Adrenal gland (tissue), 12 donors: Measurements from ENCODE around the gene IL4R. TPM values are rescaled to one million over a fixed set of nuclear protein-coding genes. Genes with fewer than 3 reads are reported as not detected.
A peak's percentile ranks its signal among the peaks of the same experiment; 100 is the strongest.

ENCODE experiments used
- DNase-seq, 7 donors: peaks; one replicate each; pipeline ENCODE4 v3.0.0-alpha.2; 2019 to 2020
- H3K27ac ChIP-seq, 5 donors: fragments of 200-600 bp; sonication (generic) in 4 of 5; 1 replicate in 3 of 5; 2 replicates in 2 of 5; pipeline versions ENCODE4 v1.5.1 to v1.8.0; 2016 to 2020; ENCODE audit warnings: mild to moderate bottlenecking in 1 of 5
- H3K27me3 ChIP-seq: fragments of 200-600 bp; 2 replicates; pipeline ENCODE4 v1.8.0; 2021
- H3K36me3 ChIP-seq, 2 donors: fragments of 200-600 bp; replicated peaks in 1 of 2; 1 replicate in 1 of 2; 2 replicates in 1 of 2; pipeline versions ENCODE4 v1.5.1 to v1.8.0; 2018 to 2022
- H3K4me1 ChIP-seq, 2 donors: fragments of 200-600 bp; replicated peaks in 1 of 2; 1 replicate in 1 of 2; 2 replicates in 1 of 2; pipeline versions ENCODE4 v1.5.1 to v1.8.0; 2018 to 2021
- H3K4me3 ChIP-seq, 4 donors: fragments of 200-600 bp; sonication (generic) in 3 of 4; one replicate each; pipeline ENCODE4 v1.5.1; 2016 to 2018
- H3K9me3 ChIP-seq, 3 donors: fragments of 200-600 bp; sonication (generic) in 1 of 3; replicated peaks in 1 of 3; 1 replicate in 2 of 3; 2 replicates in 1 of 3; pipeline versions ENCODE4 v1.5.1 to v1.8.0; 2016 to 2021
- POLR2A ChIP-seq, 2 donors: fragments of 450-650 bp; IDR thresholded peaks; one replicate each; pipeline ENCODE4 v1.6.1; 2017; ENCODE audit warnings: antibody characterized with exemption in 2 of 2, mild to moderate bottlenecking in 2 of 2, moderate library complexity in 1 of 2
- whole genome bisulfite sequencing, 4 donors: extraction: QIAGEN DNeasy Blood & Tissue Kit in 2 of 4; methylation state at CpG; one replicate each; pipeline versions ENCODE4 v1.1.5 to v1.1.7; 2013 to 2017; 5-methylcytosine and 5-hydroxymethylcytosine counted together
- intact Hi-C, 2 donors: fragments of 100-400 bp; cut with DNase I; formaldehyde crosslinking; loops; one replicate each; pipeline versions ENCODE4 v1.14.1 to v1.15.0; 2022 to 2023
- polyA plus RNA-seq, 3 donors: library from polyadenylated mRNA; stranded (reverse); fragments of 200-250 nt in 2 of 3; fragments of 350-450 nt in 1 of 3; fragmentation: Illumina TruSeq in 1 of 3; extraction: RNeasy Lipid Tissue Mini Kit (QIAGEN cat#74804) in 1 of 3; gene quantifications; one replicate each; pipeline ENCODE4 v1.2.3, GENCODE V29; 2013 to 2014
- total RNA-seq, 9 donors: library from RNA; depleted of rRNA in 4 of 9; stranded (reverse); fragments of >200 nt in 4 of 9; fragments of 120-200 nt in 1 of 9; fragmentation: NEBNext Ultra II Directional in 1 of 9; extraction: Animal tissue kit (Norgen Biotek cat#: 25700) in 1 of 9; gene quantifications; one replicate each; pipeline versions ENCODE4 v1.1.0 to v1.2.4, GENCODE V29; 2013 to 2023
- TF ChIP-seq, protein P1 (sequence below), 6 experiments: fragments of 450-650 bp in 4 of 6; fragments of 200-600 bp in 2 of 6; sonication (generic) in 1 of 6; IDR thresholded peaks; 1 replicate in 5 of 6; 2 replicates in 1 of 6; pipeline versions ENCODE4 v1.5.1 to v1.8.0; 2016 to 2021; ENCODE audit warnings: antibody characterized with exemption in 6 of 6, mild to moderate bottlenecking in 2 of 6, moderate library complexity in 1 of 6
- donor health status: healthy with polysubstance abuse.
- donor health status: Bipolar disorder and iron deficiency.
- donor health status: DM: yes; HTN: yes; CAD: no.
- donor health status: DM: no; HTN: no; CAD: no.
- donor health status: DM: no; HTN: no; CAD: no.
- donor health status: DM: yes; HTN: yes; CAD: no.

IL4R gene
- total and polyA plus RNA-seq, 12 donors: 3.1 to 142 (median 50.0) TPM

DNA sequence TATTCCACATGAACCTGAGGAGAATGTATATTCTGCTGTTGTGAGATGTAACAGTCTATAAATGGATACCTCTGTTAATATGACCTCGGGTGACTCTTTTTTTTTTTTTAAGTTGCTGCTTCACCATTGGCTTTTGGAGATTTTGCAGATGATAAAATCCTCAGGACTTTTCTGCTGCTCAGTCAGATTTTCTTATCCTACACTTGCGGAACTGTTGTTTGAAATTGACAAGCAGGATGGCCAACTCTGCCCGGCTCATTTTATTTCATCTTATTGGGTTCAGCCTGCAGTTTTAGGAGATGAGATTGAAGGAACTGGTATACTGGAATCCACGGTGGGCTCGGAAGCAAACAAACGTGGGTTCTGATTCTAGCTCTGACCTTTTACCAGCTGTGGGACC lies 19.3 kb downstream of the IL4R start:
- 77 to 92% (median 90%) methylated on average over 6 of the region's 6 CpGs for WGBS, 4 donors
- DNase-seq: peak in 1 of 7 donors; percentile 4
- Histone ChIP-seq H3K4me3 (no peak overlapping the region), H3K36me3 (peaks cover 0 to 21% of the 10 kb centered on the region in 2 donors), H3K9me3 (no peaks in the 10 kb centered on the region), H3K4me1 (peaks cover 20 to 45% of the 10 kb centered on the region in 2 donors), H3K27me3 (no peaks in the 10 kb centered on the region), H3K27ac (peak overlapping the region in 1 of 5 donors; percentile 7)
- intact Hi-C loops: no loop called here
- TF ChIP-seq POLR2A (IDR thresholded peaks at IDR 0.05): no peak
- TF ChIP-seq, protein P1, sequence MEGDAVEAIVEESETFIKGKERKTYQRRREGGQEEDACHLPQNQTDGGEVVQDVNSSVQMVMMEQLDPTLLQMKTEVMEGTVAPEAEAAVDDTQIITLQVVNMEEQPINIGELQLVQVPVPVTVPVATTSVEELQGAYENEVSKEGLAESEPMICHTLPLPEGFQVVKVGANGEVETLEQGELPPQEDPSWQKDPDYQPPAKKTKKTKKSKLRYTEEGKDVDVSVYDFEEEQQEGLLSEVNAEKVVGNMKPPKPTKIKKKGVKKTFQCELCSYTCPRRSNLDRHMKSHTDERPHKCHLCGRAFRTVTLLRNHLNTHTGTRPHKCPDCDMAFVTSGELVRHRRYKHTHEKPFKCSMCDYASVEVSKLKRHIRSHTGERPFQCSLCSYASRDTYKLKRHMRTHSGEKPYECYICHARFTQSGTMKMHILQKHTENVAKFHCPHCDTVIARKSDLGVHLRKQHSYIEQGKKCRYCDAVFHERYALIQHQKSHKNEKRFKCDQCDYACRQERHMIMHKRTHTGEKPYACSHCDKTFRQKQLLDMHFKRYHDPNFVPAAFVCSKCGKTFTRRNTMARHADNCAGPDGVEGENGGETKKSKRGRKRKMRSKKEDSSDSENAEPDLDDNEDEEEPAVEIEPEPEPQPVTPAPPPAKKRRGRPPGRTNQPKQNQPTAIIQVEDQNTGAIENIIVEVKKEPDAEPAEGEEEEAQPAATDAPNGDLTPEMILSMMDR (IDR thresholded peaks at IDR 0.05): no peak

DNA sequence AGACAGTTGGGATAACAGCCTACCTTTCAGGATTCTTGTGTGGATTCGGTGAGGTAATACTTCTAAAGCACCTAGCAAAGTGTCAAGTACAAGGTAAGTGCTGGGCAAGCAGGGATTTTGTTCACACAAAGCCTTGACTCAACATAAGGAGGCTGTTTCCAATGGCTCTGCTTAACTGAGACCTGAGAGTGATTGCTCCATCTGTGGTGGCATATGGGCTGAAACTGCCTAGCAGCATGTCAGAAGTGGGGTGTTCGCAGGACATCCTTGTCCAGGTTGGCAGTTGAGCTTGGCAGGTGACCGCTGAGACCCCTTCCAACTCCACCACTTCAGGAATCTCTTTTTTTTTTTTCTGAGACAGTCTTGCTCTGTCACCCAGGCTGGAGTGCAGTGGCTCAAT lies 19.8 kb downstream of the IL4R start:
- TF ChIP-seq, protein P1 (IDR thresholded peaks at IDR 0.05): no peak
- no peak for TF ChIP-seq POLR2A (IDR thresholded peaks at IDR 0.05)
- Histone ChIP-seq H3K9me3 (no peaks in the 10 kb centered on the region), H3K36me3 (peaks cover 0 to 21% of the 10 kb centered on the region in 2 donors), H3K4me1 (peaks cover 16 to 41% of the 10 kb centered on the region in 2 donors), H3K4me3 (no peak overlapping the region), H3K27ac (peak overlapping the region in 1 of 5 donors; percentile 7), H3K27me3 (no peaks in the 10 kb centered on the region)
- intact Hi-C loops: no loop called here
- no peak for DNase-seq
- WGBS, 4 donors: 93 to 98% (median 97%) methylated on average over 2 to 3 of the region's 3 CpGs

DNA sequence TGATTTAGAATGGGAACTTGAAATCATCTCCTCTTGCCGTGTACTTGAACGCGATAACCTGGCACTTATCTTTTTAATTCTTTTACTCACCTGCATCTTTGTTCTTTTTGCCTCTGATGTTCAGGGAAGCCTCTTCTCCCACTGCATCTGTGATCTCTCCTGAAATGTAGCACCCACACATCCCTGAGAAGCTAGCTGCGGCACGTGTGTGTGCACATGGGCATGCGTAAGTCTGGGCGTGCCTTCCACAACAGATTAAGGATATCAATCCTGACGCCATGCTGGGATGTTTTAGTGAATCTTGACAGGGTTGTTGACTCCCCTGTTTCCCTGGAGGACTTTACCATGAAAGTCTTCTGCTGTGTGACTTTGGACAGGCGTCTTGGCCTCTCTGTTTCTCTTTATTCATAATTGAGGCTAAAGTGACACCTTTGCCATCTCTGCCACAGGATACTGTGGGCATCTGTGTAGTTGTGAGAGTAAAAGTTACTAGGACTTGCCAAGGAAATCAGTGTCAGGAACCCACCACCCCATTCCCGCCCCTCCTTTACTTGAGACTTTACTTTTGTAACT lies 20.5 kb downstream of the IL4R start:
- Histone ChIP-seq H3K9me3 (no peaks in the 10 kb centered on the region), H3K36me3 (peaks cover 0 to 28% of the 10 kb centered on the region in 2 donors), H3K4me3 (no peak overlapping the region), H3K4me1 (peaks cover 11 to 33% of the 10 kb centered on the region in 2 donors), H3K27me3 (no peaks in the 10 kb centered on the region), H3K27ac (peak overlapping the region in 2 of 5 donors; percentile 56 to 60)
- TF ChIP-seq, protein P1 (IDR thresholded peaks at IDR 0.05): no peak
- TF ChIP-seq POLR2A (IDR thresholded peaks at IDR 0.05): no peak
- no peak for DNase-seq
- intact Hi-C loops: no loop called here
- 91 to 96% (median 95%) methylated on average over 10 of the region's 10 CpGs for WGBS, 4 donors

DNA sequence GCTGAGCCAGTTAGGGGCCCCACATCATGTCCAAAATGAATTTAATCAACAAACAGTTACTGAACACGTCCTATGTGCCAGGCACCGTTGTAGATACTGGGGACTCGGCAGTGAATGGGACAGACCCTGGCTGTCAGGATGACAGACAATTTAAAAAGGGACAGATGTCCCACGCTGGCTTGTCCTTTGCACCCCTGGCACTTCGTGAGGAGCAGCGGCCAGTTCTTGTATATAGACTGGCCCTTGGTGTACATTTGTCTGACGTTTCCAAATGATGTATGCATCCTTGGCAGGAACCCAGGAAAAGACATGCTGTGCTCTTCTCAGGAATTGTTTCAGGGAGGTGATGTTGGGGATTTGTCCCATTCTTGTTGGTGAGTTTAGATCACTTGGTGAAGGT lies 21.1 kb downstream of the IL4R start:
- H3K36me3 ChIP-seq: peaks cover 0 to 32% of the 10 kb centered on the region in 2 donors
- H3K27me3 ChIP-seq: no peaks in the 10 kb centered on the region
- intact Hi-C loops: no loop called here
- peaks cover 5 to 28% of the 10 kb centered on the region in 2 donors for H3K4me1 ChIP-seq
- H3K4me3 ChIP-seq: no peak overlapping the region
- peak overlapping the region in 2 of 5 donors; percentile 56 to 60 for H3K27ac ChIP-seq
- no peaks in the 10 kb centered on the region for H3K9me3 ChIP-seq
- no peak for DNase-seq
- TF ChIP-seq POLR2A (IDR thresholded peaks at IDR 0.05): no peak
- TF ChIP-seq, protein P1 (IDR thresholded peaks at IDR 0.05): no peak
- WGBS, 4 donors: 73 to 78% (median 78%) methylated on average over 7 of the region's 7 CpGs
